ENCODE measurements around the gene BMAL1. TPM values are rescaled to one million over a fixed set of nuclear protein-coding genes. Genes with fewer than 3 reads are reported as not detected.

BMAL1 gene
- total RNA-seq, 1 experiment from 2014 or later: 8.3 TPM

- TF ChIP-seq AFF4 (CRISPR knock-in tag; IDR thresholded peaks at IDR 0.05; ENCODE audit: borderline replicate concordance) (no peak), TCF7 (CRISPR knock-in tag; IDR thresholded peaks at IDR 0.05; ENCODE audit: low read depth) (no peak), FOXP1 (CRISPR knock-in tag; IDR thresholded peaks at IDR 0.05; ENCODE audit: borderline replicate concordance) (no peak), RELA (CRISPR knock-in tag; IDR thresholded peaks at IDR 0.05; ENCODE audit: borderline replicate concordance) (no peak)
These were observed 85.1 kb downstream of the BMAL1 start (continued) for GRCh38 chr11:13362596-13363109.

- DNase-seq (ENCODE audit: low spot score) (no peak), ATAC-seq (peak; percentile 30; the same call in 1 of the 2 replicates)
- POLR2A ChIA-PET: no interaction called here
- CTCF ChIA-PET: interaction anchor here (0.7 kb wide), 1 partner anchor 143 kb away, joined by 4 read pairs; no protein-coding TSS in a partner anchor
- no peak overlapping the region for H3K27ac Mint-ChIP-seq
- no peaks in the 10 kb centered on the region for H3K9me3 Mint-ChIP-seq
- H3K27me3 Mint-ChIP-seq (ENCODE audit: low read depth): no peaks in the 10 kb centered on the region
- H3K36me3 Mint-ChIP-seq: no peaks in the 10 kb centered on the region
- H3K4me3 Mint-ChIP-seq: no peak overlapping the region
- TF ChIP-seq ZNF138 (CRISPR knock-in tag; conservative IDR thresholded peaks at IDR 0.05): no peak
- H3K4me1 Mint-ChIP-seq: no peaks in the 10 kb centered on the region
These were observed 86.8 kb downstream of the BMAL1 start for GRCh38 chr11:13364388-13364787.

GRCh38 chr11:13366266-13367026, 88.9 kb downstream of the BMAL1 start:
- CTCF ChIA-PET: interaction anchor here (0.5 to 1.4 kb wide), 3 partner anchors 10 to 696 kb away, joined by 3 to 4 read pairs (median 3); no protein-coding TSS in a partner anchor
- no peaks in the 10 kb centered on the region for H3K9me3 Mint-ChIP-seq
- no peak for TF ChIP-seq ZBTB21 (CRISPR knock-in tag; IDR thresholded peaks at IDR 0.05; ENCODE audit: borderline replicate concordance)
- TF ChIP-seq ZNF232 (CRISPR knock-in tag; IDR thresholded peaks at IDR 0.05): no peak
- TF ChIP-seq FOXP4 (CRISPR knock-in tag; IDR thresholded peaks at IDR 0.05): no peak
- no peak for TF ChIP-seq ZSCAN18 (CRISPR knock-in tag; IDR thresholded peaks at IDR 0.05)
- no peak for TF ChIP-seq NFE2L1 (CRISPR knock-in tag; IDR thresholded peaks at IDR 0.05)
- no peak for TF ChIP-seq ZNF532 (CRISPR knock-in tag; IDR thresholded peaks at IDR 0.05; ENCODE audit: borderline replicate concordance)
- TF ChIP-seq GABPB1 (CRISPR knock-in tag; IDR thresholded peaks at IDR 0.05): no peak
- no peak for TF ChIP-seq ATF2 (CRISPR knock-in tag; IDR thresholded peaks at IDR 0.05; ENCODE audit: borderline replicate concordance, low read depth)
- TF ChIP-seq TEAD1 (CRISPR knock-in tag; IDR thresholded peaks at IDR 0.05): no peak

More at GRCh38 chr11:13366266-13367026, 88.9 kb downstream of the BMAL1 start:
- Mint-ChIP-seq H3K4me1 (no peaks in the 10 kb centered on the region), H3K27ac (no peak overlapping the region), H3K27me3 (ENCODE audit: low read depth) (no peaks in the 10 kb centered on the region), H3K36me3 (no peaks in the 10 kb centered on the region), H3K4me3 (no peak overlapping the region)
- POLR2A ChIA-PET: no interaction called here
- ATAC-seq: no peak
- DNase-seq (ENCODE audit: low spot score): no peak

Data from WTC11 (cell line).